Peyer's patch (tissue), 4 donors: ENCODE results near the gene C19orf73. TPM values are rescaled to one million over a fixed set of nuclear protein-coding genes. Genes with fewer than 3 reads are reported as not detected.

Experiments used
- DNase-seq, 3 donors: peaks; one replicate each; pipeline ENCODE4 v3.0.0-alpha.2; 2017 to 2019
- H3K27ac ChIP-seq, 4 donors: fragments of 200-600 bp; sonication (generic); one replicate each; pipeline ENCODE4 v1.5.1; 2016 to 2019
- H3K27me3 ChIP-seq, 2 donors: fragments of 200-600 bp; sonication (generic); one replicate each; pipeline ENCODE4 v1.5.1; 2019
- H3K36me3 ChIP-seq, 3 donors: fragments of 200-600 bp; sonication (generic); one replicate each; pipeline ENCODE4 v1.5.1; 2016 to 2019
- H3K4me1 ChIP-seq, 4 donors: fragments of 200-600 bp; sonication (generic); one replicate each; pipeline ENCODE4 v1.5.1; 2016 to 2019
- H3K4me3 ChIP-seq, 4 donors: fragments of 200-600 bp; sonication (generic); 1 replicate in 3 of 4; 2 replicates in 1 of 4; pipeline ENCODE4 v1.5.1; 2016 to 2019; ENCODE audit warnings: mild to moderate bottlenecking in 1 of 4
- H3K9me3 ChIP-seq, 4 donors: fragments of 200-600 bp; sonication (generic); one replicate each; pipeline ENCODE4 v1.5.1; 2016 to 2019; ENCODE audit warnings: mild to moderate bottlenecking in 1 of 4
- POLR2A ChIP-seq, 2 donors: fragments of 450-650 bp; IDR thresholded peaks; one replicate each; pipeline ENCODE4 v1.5.1; 2017; ENCODE audit warnings: antibody characterized with exemption in 2 of 2, mild to moderate bottlenecking in 2 of 2, moderate library complexity in 2 of 2
- total RNA-seq, 4 donors: library from RNA; depleted of rRNA; stranded (reverse); fragments of >200 nt; gene quantifications; one replicate each; pipeline ENCODE4 v1.1.0, GENCODE V29; 2016
- TF ChIP-seq, protein P1 (sequence below), 6 experiments: fragments of 450-650 bp in 4 of 6; fragments of 200-600 bp in 2 of 6; sonication (generic) in 1 of 6; IDR thresholded peaks; one replicate each; pipeline ENCODE4 v1.5.1; 2017 to 2019; ENCODE audit warnings: antibody characterized with exemption in 6 of 6, mild to moderate bottlenecking in 3 of 6, moderate library complexity in 1 of 6

The C19orf73 gene
- total RNA-seq, 4 donors from 2014 or later: 3.6 to 6.1 (median 4.6) TPM; not detected in 1

DNA sequence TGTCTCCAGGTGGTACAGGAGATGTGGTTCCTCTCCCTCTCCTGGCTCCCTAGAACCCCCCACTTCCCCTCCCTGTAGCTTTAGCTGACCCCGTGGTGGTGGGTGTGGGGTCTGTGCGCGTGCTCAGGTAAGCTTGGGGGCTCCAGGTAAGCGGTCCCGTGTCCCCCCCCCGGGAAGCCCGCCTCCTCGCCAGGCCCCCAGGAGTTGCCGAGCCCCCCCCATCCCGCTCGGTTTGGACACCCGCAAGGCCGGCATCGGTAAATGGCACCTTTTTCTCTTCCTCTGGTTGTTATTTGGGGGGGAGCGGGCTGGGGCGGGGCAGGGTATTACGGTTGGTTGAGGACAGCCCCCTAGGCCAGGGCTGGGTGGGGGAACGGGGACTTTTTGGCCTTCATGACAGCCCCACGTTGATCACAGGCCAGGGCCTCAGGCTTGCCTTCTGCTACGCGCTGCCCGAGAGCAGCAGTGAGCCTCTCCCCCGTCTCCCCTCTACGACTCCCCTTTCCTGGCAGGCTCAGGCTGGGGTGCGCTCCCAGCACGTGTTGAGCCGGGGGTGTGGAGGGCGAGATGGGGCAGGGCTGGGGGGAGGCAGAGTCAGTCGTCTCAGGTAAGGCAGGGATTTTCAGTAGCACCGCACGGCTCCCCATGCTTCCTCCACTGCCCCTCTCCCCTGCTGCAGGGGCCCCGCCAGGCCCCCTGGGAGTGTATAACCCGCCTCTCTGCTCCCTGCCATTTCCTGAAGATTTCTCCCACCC, 15.4 kb downstream of the C19orf73 start:
- no peaks in the 10 kb centered on the region for H3K4me1 ChIP-seq
- H3K36me3 ChIP-seq: peaks cover 0 to 100% (median 3%) of the 10 kb centered on the region in 3 donors
- TF ChIP-seq POLR2A (IDR thresholded peaks at IDR 0.05): no peak
- TF ChIP-seq, protein P1, sequence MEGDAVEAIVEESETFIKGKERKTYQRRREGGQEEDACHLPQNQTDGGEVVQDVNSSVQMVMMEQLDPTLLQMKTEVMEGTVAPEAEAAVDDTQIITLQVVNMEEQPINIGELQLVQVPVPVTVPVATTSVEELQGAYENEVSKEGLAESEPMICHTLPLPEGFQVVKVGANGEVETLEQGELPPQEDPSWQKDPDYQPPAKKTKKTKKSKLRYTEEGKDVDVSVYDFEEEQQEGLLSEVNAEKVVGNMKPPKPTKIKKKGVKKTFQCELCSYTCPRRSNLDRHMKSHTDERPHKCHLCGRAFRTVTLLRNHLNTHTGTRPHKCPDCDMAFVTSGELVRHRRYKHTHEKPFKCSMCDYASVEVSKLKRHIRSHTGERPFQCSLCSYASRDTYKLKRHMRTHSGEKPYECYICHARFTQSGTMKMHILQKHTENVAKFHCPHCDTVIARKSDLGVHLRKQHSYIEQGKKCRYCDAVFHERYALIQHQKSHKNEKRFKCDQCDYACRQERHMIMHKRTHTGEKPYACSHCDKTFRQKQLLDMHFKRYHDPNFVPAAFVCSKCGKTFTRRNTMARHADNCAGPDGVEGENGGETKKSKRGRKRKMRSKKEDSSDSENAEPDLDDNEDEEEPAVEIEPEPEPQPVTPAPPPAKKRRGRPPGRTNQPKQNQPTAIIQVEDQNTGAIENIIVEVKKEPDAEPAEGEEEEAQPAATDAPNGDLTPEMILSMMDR (IDR thresholded peaks at IDR 0.05): no peak
- H3K27ac ChIP-seq: no peak overlapping the region
- H3K4me3 ChIP-seq: no peak overlapping the region
- no peak for DNase-seq
- no peaks in the 10 kb centered on the region for H3K9me3 ChIP-seq
- H3K27me3 ChIP-seq: no peaks in the 10 kb centered on the region

DNA sequence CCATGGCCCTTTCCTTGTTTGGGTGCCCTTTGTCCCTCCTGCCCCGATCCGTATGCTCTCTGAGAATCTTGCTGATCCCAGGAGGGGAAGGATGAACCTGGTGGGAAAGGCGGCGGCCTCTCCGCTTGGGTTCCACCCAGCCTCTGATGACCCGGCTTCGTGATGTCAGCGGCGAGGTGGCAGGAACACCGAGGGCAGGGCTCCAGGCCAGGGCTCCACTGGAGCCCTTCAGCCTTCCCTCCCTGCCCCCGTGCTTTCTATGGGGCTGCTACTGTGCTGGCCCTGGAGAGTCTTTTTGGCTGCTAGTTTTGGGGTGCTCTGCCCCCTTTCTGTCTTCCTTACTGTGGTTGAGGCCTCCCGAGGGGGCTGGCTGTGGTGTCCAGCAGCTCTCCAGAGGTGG, 16.6 kb downstream of the C19orf73 start:
- no peaks in the 10 kb centered on the region for H3K27me3 ChIP-seq
- TF ChIP-seq, protein P1 (IDR thresholded peaks at IDR 0.05): no peak
- TF ChIP-seq POLR2A (IDR thresholded peaks at IDR 0.05): no peak
- no peak overlapping the region for H3K27ac ChIP-seq
- H3K36me3 ChIP-seq: peaks cover 0 to 100% (median 4%) of the 10 kb centered on the region in 3 donors
- no peak for DNase-seq
- H3K4me3 ChIP-seq: no peak overlapping the region
- H3K4me1 ChIP-seq: no peaks in the 10 kb centered on the region
- H3K9me3 ChIP-seq: no peaks in the 10 kb centered on the region

DNA sequence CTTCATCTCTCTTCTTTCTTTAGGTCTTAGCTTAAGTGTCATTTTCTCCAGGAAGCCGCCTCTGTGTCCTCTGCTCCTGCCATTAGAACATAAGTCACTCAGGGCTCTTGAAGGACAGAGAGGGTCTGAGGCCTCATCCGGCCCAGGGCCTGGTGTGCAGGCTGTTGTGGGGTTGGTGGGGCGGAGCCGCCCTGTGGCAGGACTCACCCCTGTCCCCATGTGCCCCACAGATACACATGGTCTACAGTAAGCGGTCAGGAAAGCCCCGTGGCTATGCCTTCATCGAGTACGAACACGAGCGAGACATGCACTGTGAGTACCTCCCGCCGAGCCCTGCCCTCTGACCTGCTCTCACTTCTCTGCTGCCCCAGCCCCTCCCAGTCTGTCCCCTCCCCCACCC, 17.8 kb downstream of the C19orf73 start:
- Histone ChIP-seq H3K4me3 (no peak overlapping the region), H3K27ac (no peak overlapping the region), H3K9me3 (no peaks in the 10 kb centered on the region), H3K36me3 (peaks cover 0 to 100% (median 4%) of the 10 kb centered on the region in 3 donors), H3K4me1 (no peaks in the 10 kb centered on the region), H3K27me3 (no peaks in the 10 kb centered on the region)
- DNase-seq: no peak
- TF ChIP-seq, protein P1 (IDR thresholded peaks at IDR 0.05): no peak
- TF ChIP-seq POLR2A (IDR thresholded peaks at IDR 0.05): no peak

DNA sequence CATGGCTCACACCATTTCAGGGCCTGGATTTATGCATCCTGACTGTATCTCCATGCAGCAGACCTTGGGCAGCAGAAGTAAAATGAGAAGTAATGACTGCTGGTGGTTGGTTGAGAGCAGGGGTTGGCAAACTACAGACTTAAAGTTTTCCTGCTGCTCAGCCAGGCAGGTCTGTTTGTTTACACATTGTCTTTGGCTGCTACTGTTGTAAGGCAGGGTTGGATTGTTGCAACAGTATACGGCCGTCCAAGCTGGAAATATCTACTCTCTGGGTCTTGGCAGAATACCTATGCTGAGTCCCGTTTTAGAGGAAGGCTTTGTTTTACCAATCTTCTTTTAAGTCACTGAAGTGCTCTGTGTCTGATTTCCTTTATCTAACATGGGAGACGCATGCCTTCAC, 20.1 kb downstream of the C19orf73 start:
- Histone ChIP-seq H3K36me3 (peaks cover 0 to 100% (median 4%) of the 10 kb centered on the region in 3 donors), H3K27me3 (no peaks in the 10 kb centered on the region), H3K27ac (no peak overlapping the region), H3K4me1 (no peaks in the 10 kb centered on the region), H3K4me3 (no peak overlapping the region), H3K9me3 (no peaks in the 10 kb centered on the region)
- DNase-seq: no peak
- TF ChIP-seq, protein P1 (IDR thresholded peaks at IDR 0.05): no peak
- no peak for TF ChIP-seq POLR2A (IDR thresholded peaks at IDR 0.05)

DNA sequence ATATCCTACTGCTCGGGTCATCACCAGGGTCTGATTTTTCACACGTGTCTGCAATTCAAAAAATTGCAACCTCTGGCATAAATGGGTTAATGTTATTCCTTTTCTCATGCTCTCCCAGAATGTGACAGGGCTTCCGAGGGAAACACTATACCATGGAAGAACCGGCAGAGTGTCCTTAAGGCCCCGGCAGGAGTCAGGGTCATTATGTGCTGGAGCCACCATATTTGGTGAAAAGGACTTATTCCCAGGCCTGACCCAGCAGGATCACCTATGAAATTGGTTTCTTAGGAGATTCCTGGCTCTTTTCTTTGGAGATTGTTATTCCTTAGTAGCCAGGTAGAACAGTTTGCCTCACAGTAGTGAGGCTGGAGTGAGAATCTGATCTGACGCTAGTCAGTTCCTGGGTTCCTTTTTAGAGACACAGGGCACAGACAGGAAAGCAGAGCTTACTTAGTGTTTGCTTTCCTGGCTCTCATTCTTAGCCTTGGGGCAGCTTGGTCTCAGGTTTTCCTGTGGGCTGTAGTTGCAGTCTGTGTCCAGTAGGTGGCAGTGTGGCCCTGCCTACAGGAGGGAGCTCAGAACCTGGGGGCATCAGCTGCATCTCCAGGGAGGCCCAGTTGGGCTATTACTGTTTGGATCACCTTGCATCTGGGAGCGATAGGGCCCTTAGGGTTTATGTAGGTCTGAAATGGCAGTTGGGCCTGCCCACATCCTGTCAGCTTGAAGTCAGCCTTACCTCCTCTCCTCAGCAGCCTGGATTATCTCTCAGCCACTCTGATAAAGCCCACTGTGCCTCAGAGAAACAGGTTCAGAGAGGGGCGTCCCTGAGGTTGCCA, 21.3 kb downstream of the C19orf73 start:
- H3K4me3 ChIP-seq: no peak overlapping the region
- H3K27me3 ChIP-seq: no peaks in the 10 kb centered on the region
- no peaks in the 10 kb centered on the region for H3K4me1 ChIP-seq
- peak; percentile 59 to 84 (median 76) for DNase-seq
- TF ChIP-seq, protein P1 (IDR thresholded peaks at IDR 0.05): peak; percentile 95 to 98 (median 97)
- TF ChIP-seq POLR2A (IDR thresholded peaks at IDR 0.05): no peak
- no peak overlapping the region for H3K27ac ChIP-seq
- no peaks in the 10 kb centered on the region for H3K9me3 ChIP-seq
- H3K36me3 ChIP-seq: peaks cover 0 to 100% (median 4%) of the 10 kb centered on the region in 3 donors
